Prostate gland (tissue), 2 donors: ENCODE results near the gene FHOD3. TPM values are rescaled to one million over a fixed set of nuclear protein-coding genes. Genes with fewer than 3 reads are reported as not detected.

Source experiments
- DNase-seq: peaks from one replicate; pipeline ENCODE4 v3.0.0-alpha.2; 2019; ENCODE audit warnings: low spot score
- H3K27ac ChIP-seq, 2 donors: fragments of 200-600 bp; sonication (generic); 2 replicates each; pipeline ENCODE4 v1.5.1; 2017 to 2019
- H3K27me3 ChIP-seq: fragments of 200-600 bp; sonication (generic); replicated peaks from 2 replicates; pipeline ENCODE4 v1.5.1; 2019; ENCODE audit not compliant: insufficient read depth
- H3K36me3 ChIP-seq, 2 donors: fragments of 200-600 bp; sonication (generic); 1 replicate in 1 of 2; 2 replicates in 1 of 2; pipeline versions ENCODE4 v1.5.1 to v1.8.1; 2017 to 2019
- H3K4me1 ChIP-seq: fragments of 200-600 bp; sonication (generic); replicated peaks from 2 replicates; pipeline ENCODE4 v1.5.1; 2019
- H3K4me3 ChIP-seq, 2 donors: fragments of 200-600 bp; sonication (generic); 2 replicates each; pipeline ENCODE4 v1.5.1; 2017 to 2019
- H3K9me3 ChIP-seq: fragments of 200-600 bp; sonication (generic); 2 replicates; pipeline ENCODE4 v1.5.1; 2017
- CTCF ChIP-seq, 4 experiments: fragments of 200-600 bp in 2 of 4; fragments of 450-650 bp in 2 of 4; sonication (generic) in 2 of 4; IDR thresholded peaks; 1 replicate in 3 of 4; 2 replicates in 1 of 4; pipeline ENCODE4 v1.5.1; 2016 to 2019; ENCODE audit warnings: antibody characterized with exemption in 4 of 4, mild to moderate bottlenecking in 2 of 4, moderate library complexity in 2 of 4
- POLR2A ChIP-seq: fragments of 450-650 bp; IDR thresholded peaks from one replicate; pipeline ENCODE4 v1.6.1; 2016; ENCODE audit warnings: antibody characterized with exemption, mild to moderate bottlenecking
- POLR2AphosphoS5 ChIP-seq: sonication (generic); formaldehyde crosslinking; IDR thresholded peaks from one replicate; pipeline ENCODE4 v1.6.1; 2017; ENCODE audit warnings: antibody characterized with exemption
- WGBS: methylation state at CpG from one replicate; pipeline ENCODE4 v1.1.5; 2018; 5-methylcytosine and 5-hydroxymethylcytosine counted together
- intact Hi-C: fragments of 100-400 bp; cut with DNase I; formaldehyde crosslinking; loops from one replicate; pipeline ENCODE4 v1.14.2; 2022
- total RNA-seq, 2 donors: library from RNA; depleted of rRNA; stranded (reverse); fragments of >200 nt; gene quantifications; one replicate each; pipeline ENCODE4 v1.1.0, GENCODE V29; 2016

Gene FHOD3
- total RNA-seq, 2 donors from 2014 or later: 25.1 to 52.5 TPM

GRCh38 chr18:36648803-36649202, 351.3 kb downstream of the FHOD3 start:
- DNase-seq: no peak
- Histone ChIP-seq H3K27me3 (no peaks in the 10 kb centered on the region), H3K4me1 (no peaks in the 10 kb centered on the region), H3K9me3 (no peaks in the 10 kb centered on the region), H3K4me3 (no peak overlapping the region), H3K36me3 (no peaks in the 10 kb centered on the region), H3K27ac (no peak overlapping the region)
- WGBS: 92% methylated on average over 3 of the region's 3 CpGs
- no peak for TF ChIP-seq CTCF (IDR thresholded peaks at IDR 0.05)
- intact Hi-C loops: no loop called here

GRCh38 chr18:36649205-36649604, 351.7 kb downstream of the FHOD3 start:
- H3K27ac ChIP-seq: no peak overlapping the region
- 97% methylated on average over 3 of the region's 3 CpGs for WGBS

GRCh38 chr18:36650266-36650665, 352.8 kb downstream of the FHOD3 start:
- no peaks in the 10 kb centered on the region for H3K9me3 ChIP-seq
- H3K4me3 ChIP-seq: no peak overlapping the region
- TF ChIP-seq POLR2AphosphoS5 (no peak), POLR2A (no peak), CTCF (IDR thresholded peaks at IDR 0.05) (no peak)
- no peaks in the 10 kb centered on the region for H3K36me3 ChIP-seq
- no peak overlapping the region for H3K27ac ChIP-seq
- H3K4me1 ChIP-seq: no peaks in the 10 kb centered on the region
- intact Hi-C loops: no loop called here
- no peak for DNase-seq
- WGBS: 78% methylated on average over 3 of the region's 3 CpGs
- H3K27me3 ChIP-seq: no peaks in the 10 kb centered on the region

More at GRCh38 chr18:36649205-36649604, 351.7 kb downstream of the FHOD3 start:
- Histone ChIP-seq H3K36me3 (no peaks in the 10 kb centered on the region), H3K9me3 (no peaks in the 10 kb centered on the region), H3K27me3 (no peaks in the 10 kb centered on the region), H3K4me1 (no peaks in the 10 kb centered on the region), H3K4me3 (no peak overlapping the region)
- intact Hi-C loops: no loop called here
- TF ChIP-seq POLR2AphosphoS5 (no peak), CTCF (IDR thresholded peaks at IDR 0.05) (no peak), POLR2A (no peak)
- no peak for DNase-seq

- intact Hi-C loops: no loop called here
Observed at GRCh38 chr18:36650906-36651305, 353.4 kb downstream of the FHOD3 start.

More at GRCh38 chr18:36650906-36651305, 353.4 kb downstream of the FHOD3 start:
- Histone ChIP-seq H3K9me3 (no peaks in the 10 kb centered on the region), H3K4me3 (no peak overlapping the region), H3K36me3 (no peaks in the 10 kb centered on the region), H3K27ac (no peak overlapping the region), H3K27me3 (no peaks in the 10 kb centered on the region), H3K4me1 (no peaks in the 10 kb centered on the region)
- 66% methylated on average over 6 of the region's 6 CpGs for WGBS
- TF ChIP-seq CTCF (IDR thresholded peaks at IDR 0.05) (no peak), POLR2AphosphoS5 (no peak), POLR2A (no peak)
- no peak for DNase-seq
